T-helper 2 cell treated with Interferon-gamma antibody and Interleukin-4, amounts not matched to agents 100 ng/mL and 5 ng/mL, for 36 hours (primary cell): ENCODE measurements around the gene ARL4C. TPM values are rescaled to one million over a fixed set of nuclear protein-coding genes. Genes with fewer than 3 reads are reported as not detected.
"Not testable (repeated sequence)": the region's sequence is repeated elsewhere in the genome, so short reads cannot be mapped to it uniquely, and the experiment has no call there.

Source experiments
- intact Hi-C: fragments of 100-400 bp; cut with micrococcal nuclease; formaldehyde crosslinking; loops from one replicate; pipeline ENCODE4 v1.15.1; 2023
- total RNA-seq: library from RNA; stranded (reverse); gene quantifications from 2 replicates; pipeline ENCODE4 v1.2.3, GENCODE V29; 2022

Gene ARL4C
- total RNA-seq, 1 donor from 2014 or later, result 264 TPM

- intact Hi-C loops, result no loop called here
Measured at GRCh38 chr2:234478121-234478858, 18.6 kb downstream of the ARL4C start.

- intact Hi-C loops, result no loop called here
Measured at GRCh38 chr2:234476766-234477165, 20.1 kb downstream of the ARL4C start.

GRCh38 chr2:234474654-234475053, 22.2 kb downstream of the ARL4C start:
- intact Hi-C loops, result no loop called here

- intact Hi-C loops, result no loop called here
Measured at GRCh38 chr2:234472155-234472554, 24.7 kb downstream of the ARL4C start.

GRCh38 chr2:234469972-234470371, 26.9 kb downstream of the ARL4C start:
- intact Hi-C loops, result no loop called here

GRCh38 chr2:234469251-234469845, 27.5 kb downstream of the ARL4C start:
- intact Hi-C loops, result no loop called here

- intact Hi-C loops, result no loop called here
Measured at GRCh38 chr2:234468503-234468902, 28.4 kb downstream of the ARL4C start.

- intact Hi-C loops, result no loop called here
Measured at GRCh38 chr2:234467289-234467688, 29.6 kb downstream of the ARL4C start.

- intact Hi-C loops, result loop anchor here (1.0 kb wide), 6 partner anchors 10 to 156 kb away; no protein-coding TSS in a partner anchor
Measured at GRCh38 chr2:234464291-234464645, 32.6 kb downstream of the ARL4C start.

GRCh38 chr2:234463626-234464290, 33.1 kb downstream of the ARL4C start:
- intact Hi-C loops, result loop anchor here (1.0 kb wide), 6 partner anchors 9 to 155 kb away; no protein-coding TSS in a partner anchor

GRCh38 chr2:234462218-234462992, 34.5 kb downstream of the ARL4C start:
- intact Hi-C loops, result no loop called here

GRCh38 chr2:234459401-234460009, 37.4 kb downstream of the ARL4C start:
- intact Hi-C loops, result no loop called here

GRCh38 chr2:234458466-234458865, 38.4 kb downstream of the ARL4C start:
- intact Hi-C loops, result no loop called here

GRCh38 chr2:234457421-234457820, 39.5 kb downstream of the ARL4C start:
- intact Hi-C loops, result no loop called here

GRCh38 chr2:234455246-234455645, 41.6 kb downstream of the ARL4C start:
- intact Hi-C loops, result not testable (repeated sequence)

GRCh38 chr2:234454433-234454832, 42.4 kb downstream of the ARL4C start:
- intact Hi-C loops, result loop anchor here (1.0 kb wide), 6 partner anchors 8 to 162 kb away; no protein-coding TSS in a partner anchor

- intact Hi-C loops, result no loop called here
Measured at GRCh38 chr2:234453216-234453615, 43.7 kb downstream of the ARL4C start.

- intact Hi-C loops, result no loop called here
Measured at GRCh38 chr2:234451852-234452625, 44.8 kb downstream of the ARL4C start.

- intact Hi-C loops, result no loop called here
Measured at GRCh38 chr2:234451242-234451641, 45.6 kb downstream of the ARL4C start.

GRCh38 chr2:234450431-234451124, 46.3 kb downstream of the ARL4C start:
- intact Hi-C loops, result no loop called here
